Measurements from ENCODE around the gene DYRK4.

- TF ChIP-seq CTCF (IDR thresholded peaks at IDR 0.05) (no peak), POLR2A (IDR thresholded peaks at IDR 0.05) (no peak)
Observed at GRCh38 chr12:4610481-4610880, 48.5 kb downstream of the DYRK4 start.
